Naive thymus-derived CD8-positive, alpha-beta T cell (primary cell): ENCODE data around the gene CHORDC1. TPM values are rescaled to one million over a fixed set of nuclear protein-coding genes. Genes with fewer than 3 reads are reported as not detected.

ENCODE experiments used
- ATAC-seq, 2 donors: fragments of 150-1000 bp; cut with Tn5 transposase in 1 of 2; sonication (Bioruptor Pico), chemical (Tn5 transposase) in 1 of 2; 1 replicate in 1 of 2; 2 replicates in 1 of 2; pipeline ENCODE4 v1.10.0; 2021; ENCODE audit warnings: mild to moderate bottlenecking in 2 of 2, moderate library complexity in 2 of 2
- POLR2A ChIA-PET: fragments of 350-600 bp; sonication (Branson Sonifier 250); formaldehyde crosslinking; loops from one replicate; lab custom pipeline; 2021; ENCODE audit warnings: antibody characterized with exemption; lab: Charles Lee
- DNase-seq, 10 donors: peaks; one replicate each; pipeline versions ENCODE4 v3.0.0 to v3.0.0-alpha.2; 2020 to 2022
- H3K27ac Mint-ChIP-seq, 10 donors: one replicate each; pipeline ENCODE4 v1.8.0; 2020 to 2022; ENCODE audit warnings: mild to moderate bottlenecking in 10 of 10, mixed read lengths in 10 of 10, moderate library complexity in 4 of 10, inconsistent platforms in 1 of 10
- H3K27me3 Mint-ChIP-seq, 5 donors: one replicate each; pipeline ENCODE4 v1.8.0; 2021 to 2022; ENCODE audit warnings: mixed read lengths in 5 of 5
- H3K36me3 Mint-ChIP-seq, 3 donors: one replicate each; pipeline ENCODE4 v1.8.0; 2020 to 2022; ENCODE audit warnings: mixed read lengths in 3 of 3, mild to moderate bottlenecking in 2 of 3, inconsistent platforms in 1 of 3
- H3K4me1 Mint-ChIP-seq, 4 donors: one replicate each; pipeline ENCODE4 v1.8.0; 2021 to 2022; ENCODE audit warnings: mixed read lengths in 4 of 4
- H3K4me3 Mint-ChIP-seq, 10 donors: one replicate each; pipeline ENCODE4 v1.8.0; 2020 to 2022; ENCODE audit warnings: mild to moderate bottlenecking in 10 of 10, mixed read lengths in 10 of 10, moderate library complexity in 6 of 10, inconsistent platforms in 1 of 10
- H3K9me3 Mint-ChIP-seq, 9 donors: one replicate each; pipeline ENCODE4 v1.8.0; 2020 to 2022; ENCODE audit warnings: mixed read lengths in 9 of 9, mild to moderate bottlenecking in 3 of 9, inconsistent platforms in 1 of 9, moderate library complexity in 1 of 9
- polyA plus RNA-seq, 3 donors: library from polyadenylated mRNA; unstranded; fragments of 300-500 nt; fragmentation: Illumina TruSeq; gene quantifications; one replicate each; pipeline ENCODE4 v1.2.3, GENCODE V29; 2021
- total RNA-seq, 8 experiments: library from RNA in 2 of 8; stranded (reverse) in 2 of 8; gene quantifications; one replicate each; pipeline ENCODE4 v1.2.3 and lab custom pipeline; 2021 to 2026

CHORDC1 gene
- total and polyA plus RNA-seq, 5 experiments from 2014 or later, result 12.8 to 83.8 (median 27.4) TPM

DNA sequence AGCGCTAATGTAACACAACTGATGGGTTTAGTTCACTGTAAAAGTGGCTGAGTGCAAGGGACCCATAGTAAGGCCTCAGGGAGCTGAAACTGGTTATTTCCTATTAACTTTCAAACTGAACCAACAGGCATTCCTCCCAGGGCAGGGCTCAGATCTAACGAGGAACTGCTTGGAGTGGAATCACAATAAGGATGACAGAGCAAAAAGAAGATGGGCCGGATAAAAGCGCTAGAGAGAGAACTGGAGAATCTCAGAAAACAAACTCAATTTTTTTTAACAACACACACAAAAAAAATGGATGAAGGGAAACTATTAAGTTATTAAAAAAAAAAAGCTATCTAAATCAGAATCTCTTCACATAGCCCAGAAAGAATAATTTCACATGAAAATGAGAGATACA lies 14.2 kb upstream of the CHORDC1 start:
- H3K27ac Mint-ChIP-seq, result no peak overlapping the region
- no peak for DNase-seq
- no peaks in the 10 kb centered on the region for H3K4me1 Mint-ChIP-seq
- H3K36me3 Mint-ChIP-seq, result no peaks in the 10 kb centered on the region
- POLR2A ChIA-PET, result no interaction called here
- H3K4me3 Mint-ChIP-seq, result no peak overlapping the region
- H3K27me3 Mint-ChIP-seq, result peaks cover 2 to 20% (median 5%) of the 10 kb centered on the region in 5 donors
- H3K9me3 Mint-ChIP-seq, result no peaks in the 10 kb centered on the region
- ATAC-seq, result no peak

- Mint-ChIP-seq H3K27ac (no peak overlapping the region), H3K9me3 (peaks cover 0 to 3% (median 0%) of the 10 kb centered on the region in 9 donors), H3K4me1 (no peaks in the 10 kb centered on the region), H3K27me3 (peaks cover 0 to 26% (median 5%) of the 10 kb centered on the region in 5 donors), H3K4me3 (no peak overlapping the region), H3K36me3 (peaks cover 0 to 2% (median 0%) of the 10 kb centered on the region in 3 donors)
- ATAC-seq (no peak), DNase-seq (no peak)
- POLR2A ChIA-PET, result no interaction called here
Observed at GRCh38 chr11:90235526-90235925, 12.7 kb upstream of the CHORDC1 start.

DNA sequence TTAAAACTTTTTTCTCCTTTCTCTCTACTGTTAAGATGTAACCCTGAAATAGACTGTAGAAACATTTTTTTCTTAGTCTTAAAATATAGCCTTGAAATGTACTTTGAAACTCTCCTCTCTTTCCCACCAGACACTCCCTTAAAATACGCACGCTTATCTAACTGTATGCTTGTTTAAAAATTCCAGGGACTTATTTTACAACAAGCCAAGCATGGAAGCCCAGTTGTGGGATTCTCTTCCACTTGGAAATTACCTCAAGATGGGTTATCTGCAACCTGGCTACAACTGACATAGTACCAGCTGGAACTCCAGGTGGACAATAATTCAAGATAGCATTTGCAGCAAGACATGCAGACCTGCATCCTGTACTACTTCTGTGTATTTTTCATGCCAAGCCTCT lies 12.1 kb upstream of the CHORDC1 start:
- no peak overlapping the region for H3K4me3 Mint-ChIP-seq
- H3K36me3 Mint-ChIP-seq, result peaks cover 0 to 6% (median 1%) of the 10 kb centered on the region in 3 donors
- DNase-seq (no peak), ATAC-seq (no peak)
- POLR2A ChIA-PET, result no interaction called here
- no peaks in the 10 kb centered on the region for H3K4me1 Mint-ChIP-seq
- H3K9me3 Mint-ChIP-seq, result peaks cover 0 to 4% (median 0%) of the 10 kb centered on the region in 9 donors
- peak overlapping the region in 1 of 10 donors; percentile 6 for H3K27ac Mint-ChIP-seq
- H3K27me3 Mint-ChIP-seq, result peaks cover 0 to 28% (median 7%) of the 10 kb centered on the region in 5 donors

- H3K27ac Mint-ChIP-seq, result no peak overlapping the region
- H3K4me1 Mint-ChIP-seq, result peaks cover 0 to 6% (median 2%) of the 10 kb centered on the region in 4 donors
- H3K4me3 Mint-ChIP-seq, result no peak overlapping the region
- no peak for ATAC-seq
- peaks cover 0 to 26% (median 5%) of the 10 kb centered on the region in 5 donors for H3K27me3 Mint-ChIP-seq
- peaks cover 0 to 18% (median 4%) of the 10 kb centered on the region in 9 donors for H3K9me3 Mint-ChIP-seq
- peaks cover 0 to 21% (median 18%) of the 10 kb centered on the region in 3 donors for H3K36me3 Mint-ChIP-seq
- POLR2A ChIA-PET, result no interaction called here
- DNase-seq, result no peak
Observed at GRCh38 chr11:90229791-90230190, 6.9 kb upstream of the CHORDC1 start.

GRCh38 chr11:90228056-90228455 lies 5.2 kb upstream of the CHORDC1 start:
- POLR2A ChIA-PET, result no interaction called here
- DNase-seq (no peak), ATAC-seq (no peak)
- H3K27me3 Mint-ChIP-seq, result peaks cover 0 to 26% (median 5%) of the 10 kb centered on the region in 5 donors
- no peak overlapping the region for H3K27ac Mint-ChIP-seq
- peaks cover 0 to 21% (median 18%) of the 10 kb centered on the region in 3 donors for H3K36me3 Mint-ChIP-seq
- H3K9me3 Mint-ChIP-seq, result peaks cover 0 to 18% (median 4%) of the 10 kb centered on the region in 9 donors
- H3K4me1 Mint-ChIP-seq, result peaks cover 5 to 15% (median 12%) of the 10 kb centered on the region in 4 donors
- no peak overlapping the region for H3K4me3 Mint-ChIP-seq

DNA sequence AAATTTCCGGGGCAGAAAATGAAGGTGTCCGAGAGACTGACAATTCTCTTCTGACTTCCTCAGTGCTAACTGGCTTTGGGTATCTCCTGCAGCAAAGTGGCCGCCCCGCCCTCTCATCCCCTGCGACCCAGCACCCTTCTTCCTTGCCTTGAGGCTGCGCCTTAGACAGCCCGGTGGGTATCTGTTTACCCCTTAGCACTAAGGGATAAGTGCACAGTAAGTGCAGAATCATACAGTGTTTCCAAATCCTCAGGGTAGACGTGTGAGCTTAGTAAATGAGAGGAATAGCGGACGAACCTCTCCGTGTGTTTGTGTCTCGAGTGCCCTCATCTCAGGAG lies 368 bp upstream of the CHORDC1 start:
- H3K9me3 Mint-ChIP-seq, result peaks cover 0 to under 1% (median 0%) of the 10 kb centered on the region in 9 donors
- peaks cover 0 to 1% (median 0%) of the 10 kb centered on the region in 5 donors for H3K27me3 Mint-ChIP-seq
- H3K4me3 Mint-ChIP-seq, result peak overlapping the region; percentile 90 to 100 (median 99)
- ATAC-seq (peak; percentile 74 to 76), DNase-seq (no peak)
- POLR2A ChIA-PET, result no interaction called here
- H3K36me3 Mint-ChIP-seq, result peaks cover 0 to 8% (median under 1%) of the 10 kb centered on the region in 3 donors
- H3K27ac Mint-ChIP-seq, result peak overlapping the region; percentile 94 to 99 (median 96)
- H3K4me1 Mint-ChIP-seq, result peaks cover 26 to 58% (median 53%) of the 10 kb centered on the region in 4 donors

DNA sequence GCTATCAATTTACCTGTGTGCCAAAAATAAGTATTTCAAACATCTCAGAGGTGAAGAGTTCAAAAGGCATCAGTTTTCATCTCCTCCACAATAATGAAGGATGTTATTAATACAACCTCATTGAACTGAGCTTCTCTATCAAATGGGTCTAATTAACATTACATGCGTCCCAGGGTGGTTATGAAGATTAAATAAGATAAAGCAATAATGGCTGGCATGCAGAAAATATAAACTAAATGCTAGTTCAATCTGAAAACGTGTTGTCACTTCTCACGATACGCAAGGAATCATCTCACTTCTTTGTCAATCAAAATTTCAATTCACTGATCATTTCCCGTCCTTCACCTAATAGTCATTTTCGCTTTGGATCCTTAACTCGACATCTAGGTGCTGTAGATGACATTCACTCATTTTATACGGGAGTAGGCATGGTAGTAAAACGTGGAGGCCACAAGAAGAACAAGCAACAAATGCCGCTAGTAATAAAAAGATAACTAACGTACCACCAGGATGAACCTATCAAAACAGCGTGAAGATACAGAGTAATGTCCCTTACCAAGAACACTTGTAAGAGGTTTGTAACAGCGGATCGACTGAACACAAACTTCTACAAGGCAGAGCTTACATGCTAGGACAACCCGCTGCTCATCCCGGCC lies 918 bp downstream of the CHORDC1 start:
- peaks cover 28 to 68% (median 58%) of the 10 kb centered on the region in 4 donors for H3K4me1 Mint-ChIP-seq

GRCh38 chr11:90220391-90220790 lies 2.5 kb downstream of the CHORDC1 start:
- POLR2A ChIA-PET, result no interaction called here
- Mint-ChIP-seq H3K4me1 (peaks cover 31 to 78% (median 66%) of the 10 kb centered on the region in 4 donors), H3K27ac (peak overlapping the region in 9 of 10 donors; percentile 3 to 99 (median 58)), H3K4me3 (peak overlapping the region; percentile 2 to 100 (median 74)), H3K9me3 (no peaks in the 10 kb centered on the region), H3K27me3 (no peaks in the 10 kb centered on the region), H3K36me3 (peaks cover 5 to 25% (median 6%) of the 10 kb centered on the region in 3 donors)
- DNase-seq, result no peak
- no peak for ATAC-seq

More for the DNA sequence above, 918 bp downstream of the CHORDC1 start:
- peak overlapping the region; percentile 90 to 100 (median 99) for H3K4me3 Mint-ChIP-seq
- H3K36me3 Mint-ChIP-seq, result peaks cover 0 to 17% (median 0%) of the 10 kb centered on the region in 3 donors
- POLR2A ChIA-PET, result no interaction called here
- peak overlapping the region; percentile 79 to 99 (median 96) for H3K27ac Mint-ChIP-seq
- ATAC-seq, result peak in 1 of 2 donors; percentile 21
- H3K9me3 Mint-ChIP-seq, result no peaks in the 10 kb centered on the region
- DNase-seq, result peak in 2 of 10 donors; percentile 38 to 42
- no peaks in the 10 kb centered on the region for H3K27me3 Mint-ChIP-seq

GRCh38 chr11:90219438-90219837 lies 3.4 kb downstream of the CHORDC1 start:
- H3K9me3 Mint-ChIP-seq, result no peaks in the 10 kb centered on the region
- ATAC-seq (no peak), DNase-seq (no peak)
- H3K4me3 Mint-ChIP-seq, result peak overlapping the region in 8 of 10 donors; percentile 18 to 100 (median 51)
- peak overlapping the region in 7 of 10 donors; percentile 53 to 99 (median 62) for H3K27ac Mint-ChIP-seq
- H3K4me1 Mint-ChIP-seq, result peaks cover 31 to 77% (median 64%) of the 10 kb centered on the region in 4 donors
- no peaks in the 10 kb centered on the region for H3K27me3 Mint-ChIP-seq
- H3K36me3 Mint-ChIP-seq, result peaks cover 5 to 30% (median 6%) of the 10 kb centered on the region in 3 donors
- POLR2A ChIA-PET, result no interaction called here

DNA sequence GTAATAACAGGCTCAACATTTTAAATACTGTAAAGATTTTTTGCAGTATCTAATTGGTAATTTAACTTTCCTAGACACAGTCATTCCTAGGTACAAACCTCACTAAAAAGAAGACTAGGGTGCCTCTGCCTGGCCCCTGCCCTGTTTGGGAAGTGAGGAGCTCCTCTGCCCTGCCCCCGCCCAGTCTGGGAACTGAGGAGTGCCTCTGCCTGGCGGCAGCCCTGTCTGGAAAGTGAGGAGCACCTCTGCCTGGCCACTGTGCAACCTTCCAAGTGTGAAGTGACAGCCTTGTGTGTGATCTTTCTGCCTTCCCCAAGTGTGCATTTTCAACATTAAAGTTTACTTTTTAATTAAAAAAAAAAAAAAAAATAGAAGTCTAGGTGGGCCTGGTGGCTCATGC lies 4.2 kb downstream of the CHORDC1 start:
- peaks cover 28 to 70% (median 61%) of the 10 kb centered on the region in 4 donors for H3K4me1 Mint-ChIP-seq
- H3K9me3 Mint-ChIP-seq, result no peaks in the 10 kb centered on the region
- POLR2A ChIA-PET, result no interaction called here

GRCh38 chr11:90216611-90217010 lies 6.2 kb downstream of the CHORDC1 start:
- Mint-ChIP-seq H3K4me3 (peak overlapping the region in 6 of 10 donors; percentile 3 to 61 (median 20)), H3K27ac (peak overlapping the region; percentile 4 to 82 (median 20)), H3K9me3 (no peaks in the 10 kb centered on the region), H3K36me3 (peaks cover 6 to 53% (median 7%) of the 10 kb centered on the region in 3 donors), H3K4me1 (peaks cover 25 to 59% (median 51%) of the 10 kb centered on the region in 4 donors), H3K27me3 (no peaks in the 10 kb centered on the region)
- POLR2A ChIA-PET, result no interaction called here
- ATAC-seq (no peak), DNase-seq (no peak)

More for the DNA sequence above, 4.2 kb downstream of the CHORDC1 start:
- Mint-ChIP-seq H3K27ac (peak overlapping the region in 5 of 10 donors; percentile 29 to 73 (median 48)), H3K4me3 (peak overlapping the region in 3 of 10 donors; percentile 2 to 36 (median 26)), H3K36me3 (peaks cover 5 to 35% (median 6%) of the 10 kb centered on the region in 3 donors), H3K27me3 (no peaks in the 10 kb centered on the region)
- DNase-seq (no peak), ATAC-seq (no peak)

DNA sequence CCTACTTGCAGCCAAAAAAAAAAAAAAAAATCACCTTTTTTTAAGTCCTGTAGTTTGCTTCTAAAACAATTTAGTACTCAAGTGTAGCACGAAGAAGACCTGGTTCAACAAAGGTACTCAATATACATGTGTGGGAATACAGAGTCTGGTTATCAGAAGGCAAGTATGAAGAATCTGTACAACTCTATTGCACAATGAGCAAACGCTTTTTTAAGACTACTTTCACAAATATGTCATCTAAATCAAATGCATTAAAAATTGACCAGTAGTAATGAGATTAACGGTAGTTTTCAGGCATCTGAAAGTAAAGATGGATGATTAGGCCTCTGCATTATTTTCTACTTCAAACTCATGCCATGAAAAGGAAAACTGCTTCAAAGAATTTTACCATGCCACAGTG lies 9.5 kb downstream of the CHORDC1 start:
- Mint-ChIP-seq H3K27me3 (no peaks in the 10 kb centered on the region), H3K4me1 (peaks cover 13 to 35% (median 23%) of the 10 kb centered on the region in 4 donors), H3K27ac (peak overlapping the region in 7 of 10 donors; percentile 5 to 69 (median 46)), H3K4me3 (no peak overlapping the region), H3K36me3 (peaks cover 6 to 71% (median 7%) of the 10 kb centered on the region in 3 donors), H3K9me3 (no peaks in the 10 kb centered on the region)
- ATAC-seq (no peak), DNase-seq (no peak)
- POLR2A ChIA-PET, result no interaction called here

DNA sequence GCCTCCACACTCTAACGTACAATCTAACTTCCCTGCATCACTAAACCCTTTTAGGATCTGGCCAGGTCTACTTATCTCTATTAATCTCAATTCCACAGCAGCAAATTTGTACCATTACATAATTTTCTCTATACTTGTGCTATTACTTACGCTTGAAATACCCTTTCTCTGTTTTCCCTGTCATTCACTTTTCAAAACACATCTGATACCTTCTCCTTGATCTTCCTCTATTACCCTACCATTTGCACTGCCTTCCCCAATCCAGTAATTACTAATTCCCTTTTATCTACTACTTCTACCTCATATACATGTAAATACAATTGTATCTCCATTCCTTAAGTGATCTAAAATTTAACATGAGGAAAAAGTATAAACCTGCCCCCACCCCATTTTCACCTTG lies 14.0 kb downstream of the CHORDC1 start:
- H3K27ac Mint-ChIP-seq, result peak overlapping the region in 8 of 10 donors; percentile 2 to 49 (median 20)
- H3K36me3 Mint-ChIP-seq, result peaks cover 0 to 81% (median 2%) of the 10 kb centered on the region in 3 donors
- no peak for ATAC-seq
- no peaks in the 10 kb centered on the region for H3K9me3 Mint-ChIP-seq
- peaks cover 8 to 21% (median 13%) of the 10 kb centered on the region in 4 donors for H3K4me1 Mint-ChIP-seq
- no peak overlapping the region for H3K4me3 Mint-ChIP-seq
- POLR2A ChIA-PET, result no interaction called here
- H3K27me3 Mint-ChIP-seq, result no peaks in the 10 kb centered on the region
- no peak for DNase-seq
